IMR-90 (cell line): ENCODE data around the gene RNF112. TPM values are rescaled to one million over a fixed set of nuclear protein-coding genes. Genes with fewer than 3 reads are reported as not detected.

Experiments
- ATAC-seq: fragments of 200-7000 bp; cut with Tn5 transposase; 2 replicates; pipeline ENCODE4 v1.9.1; 2020; ENCODE audit warnings: low read depth, mild to moderate bottlenecking, moderate library complexity
- BruUV-seq: library from RNA; stranded (reverse); fragments of 400-500 nt; replicated peaks from 2 replicates; lab custom pipeline; 2021; lab: Mats Ljungman, UMichigan
- CTCF ChIA-PET: fragments of 300-600 bp; formaldehyde crosslinking; extraction: SDS; loops from one replicate; lab custom pipeline; 2021; ENCODE audit warnings: antibody characterized with exemption; lab: Yijun Ruan, JAX
- POLR2A ChIA-PET: fragments of 300-600 bp; sonication (Branson Sonifier 250); formaldehyde crosslinking; loops from one replicate; lab custom pipeline; 2022; ENCODE audit warnings: antibody characterized with exemption; ENCODE audit not compliant: unreplicated experiment; lab: Charles Lee
- DNase-seq: peaks from one replicate; pipeline ENCODE4 v3.0.0; 2013
- H2AFZ ChIP-seq: replicated peaks from 2 replicates; pipeline ENCODE3; 2013; ENCODE audit warnings: low read length, mild to moderate bottlenecking; ENCODE audit not compliant: poor library complexity
- H2AK5ac ChIP-seq: 2 replicates; pipeline ENCODE4 v1.6.1; 2013; ENCODE audit warnings: low read depth, low read length, inconsistent platforms
- H2AK9ac ChIP-seq: replicated peaks from 2 replicates; pipeline ENCODE3; 2013; ENCODE audit warnings: mild to moderate bottlenecking, low read depth, low read length, moderate library complexity; ENCODE audit not compliant: poor library complexity
- H2BK120ac ChIP-seq: 2 replicates; pipeline ENCODE4 v1.6.1; 2013; ENCODE audit warnings: low read depth, low read length, inconsistent platforms
- H2BK15ac ChIP-seq: 3 replicates; pipeline ENCODE4 v1.6.1; 2013; ENCODE audit warnings: low read depth, low read length, inconsistent platforms
- H2BK20ac ChIP-seq: 2 replicates; pipeline ENCODE4 v1.6.1; 2013; ENCODE audit warnings: low read depth, mild to moderate bottlenecking, inconsistent platforms, low read length, moderate library complexity
- H2BK5ac ChIP-seq: 2 replicates; pipeline ENCODE4 v1.6.1; 2013; ENCODE audit warnings: mild to moderate bottlenecking, low read depth, low read length, inconsistent platforms; ENCODE audit not compliant: poor library complexity, severe bottlenecking
- H3K14ac ChIP-seq: replicated peaks from 2 replicates; pipeline ENCODE4 v1.6.1; 2013; ENCODE audit warnings: low read depth, low read length, inconsistent platforms
- H3K18ac ChIP-seq: 2 replicates; pipeline ENCODE4 v1.6.1; 2013; ENCODE audit warnings: low read depth, low read length, control low read depth
- H3K23ac ChIP-seq: 2 replicates; pipeline ENCODE4 v1.6.1; 2013; ENCODE audit warnings: low read depth, low read length, inconsistent platforms
- H3K27ac ChIP-seq: 2 replicates; pipeline ENCODE4 v1.5.1; 2013; ENCODE audit warnings: mild to moderate bottlenecking, control low read depth, low read length; ENCODE audit not compliant: insufficient read depth
- H3K27me3 ChIP-seq: 2 replicates; pipeline ENCODE4 v1.6.1; 2013; ENCODE audit warnings: low read length; ENCODE audit not compliant: control insufficient read depth, insufficient read depth
- H3K36me3 ChIP-seq: 2 replicates; pipeline ENCODE4 v1.6.1; 2013; ENCODE audit warnings: low read length, mixed read lengths; ENCODE audit not compliant: control insufficient read depth, insufficient read depth
- H3K4ac ChIP-seq: 2 replicates; pipeline ENCODE4 v1.6.1; 2013; ENCODE audit warnings: low read depth, low read length, inconsistent platforms
- H3K4me1 ChIP-seq: 2 replicates; pipeline ENCODE4 v1.6.1; 2013; ENCODE audit warnings: low read length, mixed read lengths; ENCODE audit not compliant: control insufficient read depth, insufficient read depth
- H3K4me2 ChIP-seq: 2 replicates; pipeline ENCODE4 v1.6.1; 2013; ENCODE audit warnings: low read depth, mild to moderate bottlenecking, control low read depth, low read length, moderate library complexity
- H3K4me3 ChIP-seq: 2 replicates; pipeline ENCODE4 v1.5.1; 2013; ENCODE audit warnings: low read depth, mild to moderate bottlenecking, control low read depth, low read length, moderate library complexity; ENCODE audit not compliant: insufficient read depth
- H3K56ac ChIP-seq: 2 replicates; pipeline ENCODE4 v1.6.1; 2013; ENCODE audit warnings: low read length, inconsistent platforms; ENCODE audit not compliant: insufficient read depth; ENCODE audit errors: extremely low read depth
- H3K79me1 ChIP-seq, 2 experiments: 2 replicates each; pipeline ENCODE4 v1.6.1; 2013; ENCODE audit warnings: low read length in 2 of 2, inconsistent platforms in 1 of 2, low read depth in 1 of 2
- H3K9ac ChIP-seq: 2 replicates; pipeline ENCODE4 v1.6.1; 2013; ENCODE audit warnings: low read depth, low read length, control low read depth
- H3K9me1 ChIP-seq: 2 replicates; pipeline ENCODE4 v1.6.1; 2013; ENCODE audit warnings: low read length, inconsistent platforms; ENCODE audit not compliant: insufficient read depth
- H3K9me3 ChIP-seq: 2 replicates; pipeline ENCODE4 v1.6.1; 2013; ENCODE audit warnings: low read length; ENCODE audit not compliant: control insufficient read depth, insufficient read depth
- H4K20me1 ChIP-seq: 2 replicates; pipeline ENCODE4 v1.6.1; 2013; ENCODE audit warnings: low read length, inconsistent platforms; ENCODE audit not compliant: insufficient read depth
- H4K5ac ChIP-seq: 2 replicates; pipeline ENCODE4 v1.6.1; 2013; ENCODE audit warnings: mild to moderate bottlenecking, low read depth, low read length, control low read depth
- H4K8ac ChIP-seq, 2 experiments: 2 replicates each; pipeline ENCODE4 v1.6.1; 2013; ENCODE audit warnings: low read depth in 2 of 2, low read length in 2 of 2, control low read depth in 1 of 2, inconsistent platforms in 1 of 2
- H4K91ac ChIP-seq: 2 replicates; pipeline ENCODE4 v1.6.1; 2013; ENCODE audit warnings: low read depth, low read length, inconsistent platforms; ENCODE audit not compliant: insufficient read depth
- BHLHE40 ChIP-seq: fragments of 150-350 bp; IDR thresholded peaks from 2 replicates; pipeline ENCODE4 v1.6.1; 2016; ENCODE audit warnings: mild to moderate bottlenecking, low read depth, low read length
- CEBPB ChIP-seq: IDR thresholded peaks from 2 replicates; pipeline ENCODE4 v1.6.1; 2012; ENCODE audit warnings: low read depth, low read length, improper control_type of control experiment
- CHD1 ChIP-seq: IDR thresholded peaks from 2 replicates; pipeline ENCODE4 v1.6.1; 2012; ENCODE audit warnings: low read depth, low read length, improper control_type of control experiment
- FOS ChIP-seq: fragments of 150-350 bp; IDR thresholded peaks from 2 replicates; pipeline ENCODE4 v1.6.1; 2016; ENCODE audit warnings: low read depth, low read length
- MAFK ChIP-seq: IDR thresholded peaks from 2 replicates; pipeline ENCODE4 v1.6.1; 2012; ENCODE audit warnings: low read depth, low read length, improper control_type of control experiment
- MAZ ChIP-seq: IDR thresholded peaks from 2 replicates; pipeline ENCODE4 v1.6.1; 2012; ENCODE audit warnings: low read depth, mild to moderate bottlenecking, low read length, improper control_type of control experiment, moderate library complexity, borderline replicate concordance
- MXI1 ChIP-seq: IDR thresholded peaks from 2 replicates; pipeline ENCODE4 v1.6.1; 2012; ENCODE audit warnings: low read depth, mild to moderate bottlenecking, low read length, moderate library complexity, borderline replicate concordance
- NFE2L2 ChIP-seq: fragments of 150-350 bp; IDR thresholded peaks from 2 replicates; pipeline ENCODE4 v1.6.1; 2016; ENCODE audit warnings: low read depth, mild to moderate bottlenecking, low read length
- POLR2A ChIP-seq: IDR thresholded peaks from 2 replicates; pipeline ENCODE4 v1.6.1; 2012; ENCODE audit warnings: mild to moderate bottlenecking, low read depth, low read length
- RAD21 ChIP-seq: IDR thresholded peaks from 2 replicates; pipeline ENCODE4 v1.6.1; 2012; ENCODE audit warnings: low read length, improper control_type of control experiment
- RCOR1 ChIP-seq: IDR thresholded peaks from 2 replicates; pipeline ENCODE4 v1.6.1; 2012; ENCODE audit warnings: mild to moderate bottlenecking, low read length, improper control_type of control experiment; ENCODE audit not compliant: insufficient replicate concordance
- RFX5 ChIP-seq: IDR thresholded peaks from 2 replicates; pipeline ENCODE4 v1.8.0; 2012; ENCODE audit warnings: low read depth, mild to moderate bottlenecking, low read length, moderate library complexity
- SMC3 ChIP-seq: fragments of 150-350 bp; IDR thresholded peaks from 2 replicates; pipeline ENCODE4 v1.6.1; 2016; ENCODE audit warnings: low read depth, mild to moderate bottlenecking, antibody characterized with exemption, low read length, moderate library complexity
- USF2 ChIP-seq: fragments of 150-350 bp; IDR thresholded peaks from 2 replicates; pipeline ENCODE4 v1.6.1; 2017; ENCODE audit warnings: mild to moderate bottlenecking, antibody characterized with exemption, low read length, low read depth
- WGBS, 2 experiments: methylation state at CpG; one replicate each; pipeline versions ENCODE4 v1.1.5 to v1.1.7; 2013; ENCODE audit warnings: missing lambda C conversion rate in 2 of 2; ENCODE audit not compliant: insufficient read length in 1 of 2; ENCODE audit errors: extremely low coverage in 2 of 2; 5-methylcytosine and 5-hydroxymethylcytosine counted together
- dilution Hi-C: fragments of 300-500 bp; cut with HindIII; formaldehyde crosslinking; loops from one replicate; pipeline ENCODE4 v1.14.3; 2018; ENCODE audit warnings: low sequenced_read_pairs; ENCODE audit not compliant: unreplicated experiment
- in situ Hi-C: fragments of 300-500 bp; cut with MboI; formaldehyde crosslinking; loops from 3 replicates; pipeline ENCODE4 v1.14.3; 2019; ENCODE audit warnings: low sequenced_read_pairs, inconsistent platforms, mixed read lengths
- intact Hi-C: fragments of 100-400 bp; cut with micrococcal nuclease; formaldehyde crosslinking; loops from 2 replicates; pipeline ENCODE4 v1.10.0; 2022
- polyA plus RNA-seq, 3 experiments: library from polyadenylated mRNA; depleted of rRNA; stranded (reverse); fragments of >200 nt; gene quantifications; 2 replicates each; pipeline ENCODE4 v1.2.3, GENCODE V29; 2012; ENCODE audit warnings: low replicate concordance in 1 of 3
- total RNA-seq: library from RNA; depleted of rRNA; stranded (reverse); fragments of >200 nt; gene quantifications from 2 replicates; pipeline ENCODE4 v1.2.3, GENCODE V29; 2012
- TF ChIP-seq, protein P1 (sequence below): fragments of 150-350 bp; IDR thresholded peaks from 2 replicates; pipeline ENCODE4 v1.6.1; 2016; ENCODE audit warnings: low read depth, mild to moderate bottlenecking, low read length, moderate library complexity, borderline replicate concordance
- TF ChIP-seq, protein P2 (sequence below): conservative IDR thresholded peaks from 2 replicates; pipeline ENCODE4 v1.5.1; 2012; ENCODE audit warnings: mild to moderate bottlenecking, low read depth, low read length, improper control_type of control experiment

RNF112 gene
- total and polyA plus RNA-seq, 2 of the 4 experiments (the other 2 are of a cell fraction): 2.5 to 5.7 TPM

- Histone ChIP-seq H3K79me1 (no peaks in the 10 kb centered on the region), H3K27me3 (peaks cover 13% of the 10 kb centered on the region), H3K36me3 (no peaks in the 10 kb centered on the region), H2BK5ac (no peak overlapping the region), H3K4me3 (no peak overlapping the region), H3K14ac (no peak overlapping the region), H3K4me1 (peaks cover 4% of the 10 kb centered on the region; the same call in 1 of the 2 replicates), H4K20me1 (no peaks in the 10 kb centered on the region), H3K27ac (no peak overlapping the region), H3K9ac (no peak overlapping the region), H4K8ac (no peak overlapping the region), H3K4me2 (no peak overlapping the region), H3K9me1 (no peaks in the 10 kb centered on the region), H2BK15ac (no peak overlapping the region), H3K9me3 (no peaks in the 10 kb centered on the region), H2AK9ac (no peak overlapping the region), H3K23ac (no peak overlapping the region), H3K4ac (no peak overlapping the region), H3K18ac (no peak overlapping the region), H2AK5ac (no peak overlapping the region), H4K91ac (no peak overlapping the region), H3K56ac (no peak overlapping the region), H2BK120ac (no peak overlapping the region), H4K5ac (no peak overlapping the region), H2AFZ (no peak overlapping the region), H2BK20ac (no peak overlapping the region)
- in situ Hi-C loops (no loop called here), intact Hi-C loops (no loop called here), dilution Hi-C loops (no loop called here)
- CTCF ChIA-PET: no interaction called here
- POLR2A ChIA-PET: no interaction called here
- TF ChIP-seq MXI1: no peak
- TF ChIP-seq, protein P1, sequence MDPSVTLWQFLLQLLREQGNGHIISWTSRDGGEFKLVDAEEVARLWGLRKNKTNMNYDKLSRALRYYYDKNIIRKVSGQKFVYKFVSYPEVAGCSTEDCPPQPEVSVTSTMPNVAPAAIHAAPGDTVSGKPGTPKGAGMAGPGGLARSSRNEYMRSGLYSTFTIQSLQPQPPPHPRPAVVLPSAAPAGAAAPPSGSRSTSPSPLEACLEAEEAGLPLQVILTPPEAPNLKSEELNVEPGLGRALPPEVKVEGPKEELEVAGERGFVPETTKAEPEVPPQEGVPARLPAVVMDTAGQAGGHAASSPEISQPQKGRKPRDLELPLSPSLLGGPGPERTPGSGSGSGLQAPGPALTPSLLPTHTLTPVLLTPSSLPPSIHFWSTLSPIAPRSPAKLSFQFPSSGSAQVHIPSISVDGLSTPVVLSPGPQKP: no peak
- TF ChIP-seq SMC3: no peak
- TF ChIP-seq POLR2A: no peak
- TF ChIP-seq CHD1: no peak
- no peak for TF ChIP-seq BHLHE40
- TF ChIP-seq, protein P2, sequence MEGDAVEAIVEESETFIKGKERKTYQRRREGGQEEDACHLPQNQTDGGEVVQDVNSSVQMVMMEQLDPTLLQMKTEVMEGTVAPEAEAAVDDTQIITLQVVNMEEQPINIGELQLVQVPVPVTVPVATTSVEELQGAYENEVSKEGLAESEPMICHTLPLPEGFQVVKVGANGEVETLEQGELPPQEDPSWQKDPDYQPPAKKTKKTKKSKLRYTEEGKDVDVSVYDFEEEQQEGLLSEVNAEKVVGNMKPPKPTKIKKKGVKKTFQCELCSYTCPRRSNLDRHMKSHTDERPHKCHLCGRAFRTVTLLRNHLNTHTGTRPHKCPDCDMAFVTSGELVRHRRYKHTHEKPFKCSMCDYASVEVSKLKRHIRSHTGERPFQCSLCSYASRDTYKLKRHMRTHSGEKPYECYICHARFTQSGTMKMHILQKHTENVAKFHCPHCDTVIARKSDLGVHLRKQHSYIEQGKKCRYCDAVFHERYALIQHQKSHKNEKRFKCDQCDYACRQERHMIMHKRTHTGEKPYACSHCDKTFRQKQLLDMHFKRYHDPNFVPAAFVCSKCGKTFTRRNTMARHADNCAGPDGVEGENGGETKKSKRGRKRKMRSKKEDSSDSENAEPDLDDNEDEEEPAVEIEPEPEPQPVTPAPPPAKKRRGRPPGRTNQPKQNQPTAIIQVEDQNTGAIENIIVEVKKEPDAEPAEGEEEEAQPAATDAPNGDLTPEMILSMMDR: no peak
- TF ChIP-seq MAFK: no peak
- no peak for TF ChIP-seq RFX5
- no peak for TF ChIP-seq USF2
- TF ChIP-seq RCOR1: no peak
- TF ChIP-seq CEBPB: no peak
- TF ChIP-seq NFE2L2: no peak
- TF ChIP-seq MAZ: no peak
- no peak for TF ChIP-seq RAD21
- no peak for TF ChIP-seq FOS
- no TSS peak for BruUV-seq
- no peak for ATAC-seq
- no CpG with 5 or more reads among the region's 4 CpGs for WGBS, 2 experiments
- DNase-seq: no peak
Measured at GRCh38 chr17:19461681-19462080, 50.6 kb downstream of the RNF112 start.
